ENCODE measurements around the gene ANKMY1. TPM values are rescaled to one million over a fixed set of nuclear protein-coding genes. Genes with fewer than 3 reads are reported as not detected.

ANKMY1 gene
- total RNA-seq, 4 donors from 2014 or later, result 11.7 to 30.5 (median 15.3) TPM

GRCh38 chr2:240466579-240467148 lies 91.1 kb downstream of the ANKMY1 start:
- no peak for TF ChIP-seq CTCF (IDR thresholded peaks at IDR 0.05; ENCODE audit: low read depth)

- TF ChIP-seq CTCF (IDR thresholded peaks at IDR 0.05; ENCODE audit: low read depth), result no peak
Observed at GRCh38 chr2:240465765-240466578, 91.8 kb downstream of the ANKMY1 start.

- no peak for TF ChIP-seq CTCF (IDR thresholded peaks at IDR 0.05; ENCODE audit: low read depth)
Observed at GRCh38 chr2:240465268-240465764, 92.5 kb downstream of the ANKMY1 start.

- no peak for TF ChIP-seq CTCF (IDR thresholded peaks at IDR 0.05; ENCODE audit: low read depth)
Observed at GRCh38 chr2:240464514-240465241, 93.1 kb downstream of the ANKMY1 start.

- no peak for TF ChIP-seq CTCF (IDR thresholded peaks at IDR 0.05; ENCODE audit: low read depth)
Observed at GRCh38 chr2:240463866-240464481, 93.8 kb downstream of the ANKMY1 start.

GRCh38 chr2:240463274-240463865 lies 94.4 kb downstream of the ANKMY1 start:
- no peak for TF ChIP-seq CTCF (IDR thresholded peaks at IDR 0.05; ENCODE audit: low read depth)
